HepG2 (cell line): ENCODE results near the gene ARHGEF9.

Source experiments
- ATF6 ChIP-seq: sonication (generic); formaldehyde crosslinking; conservative IDR thresholded peaks from 2 replicates; pipeline ENCODE4 v1.4.0; 2020; ENCODE audit warnings: missing genetic modification reagents
- BCL3 ChIP-seq: sonication (generic); formaldehyde crosslinking; IDR thresholded peaks from 2 replicates; pipeline ENCODE4 v1.5.1; 2020; ENCODE audit warnings: mild to moderate bottlenecking, missing genetic modification reagents, moderate library complexity
- CTCF ChIP-seq: sonication (generic); formaldehyde crosslinking; IDR thresholded peaks from 2 replicates; pipeline ENCODE4 v1.5.0; 2020; ENCODE audit warnings: mild to moderate bottlenecking, missing genetic modification reagents, moderate library complexity
- GATAD2A ChIP-seq: IDR thresholded peaks from 2 replicates; pipeline ENCODE4 v1.6.1; 2016
- HNRNPL ChIP-seq: fragments of 200-400 bp; formaldehyde crosslinking; IDR thresholded peaks from 2 replicates; pipeline ENCODE4 v1.6.1; 2017; ENCODE audit warnings: mild to moderate bottlenecking, low read depth, low read length
- PITX1 ChIP-seq: sonication (generic); formaldehyde crosslinking; IDR thresholded peaks from 2 replicates; pipeline ENCODE4 v1.5.1; 2020; ENCODE audit warnings: mild to moderate bottlenecking, missing genetic modification reagents
- SMAD1 ChIP-seq: sonication (generic); formaldehyde crosslinking; IDR thresholded peaks from 2 replicates; pipeline ENCODE4 v1.4.0; 2020; ENCODE audit warnings: missing genetic modification reagents, low read depth, mild to moderate bottlenecking, borderline replicate concordance
- SMARCE1 ChIP-seq: fragments of 450-650 bp; IDR thresholded peaks from 2 replicates; pipeline ENCODE4 v1.6.1; 2017; ENCODE audit warnings: borderline replicate concordance
- ZBTB4 ChIP-seq: sonication (generic); formaldehyde crosslinking; IDR thresholded peaks from 2 replicates; pipeline ENCODE4 v1.4.0; 2020; ENCODE audit warnings: missing genetic modification reagents, mild to moderate bottlenecking, borderline replicate concordance
- ZNF143 ChIP-seq: sonication (generic); formaldehyde crosslinking; IDR thresholded peaks from 2 replicates; pipeline ENCODE4 v1.4.0; 2020; ENCODE audit warnings: missing genetic modification reagents
- ZNF205 ChIP-seq: IDR thresholded peaks from 2 replicates; pipeline ENCODE4 v1.6.1; 2018; ENCODE audit warnings: missing biosample characterization, missing genetic modification reagents
- ZNF652 ChIP-seq: IDR thresholded peaks from 2 replicates; pipeline ENCODE4 v1.6.1; 2016; ENCODE audit warnings: low read depth, borderline replicate concordance
- ZNF709 ChIP-seq: sonication (generic); formaldehyde crosslinking; IDR thresholded peaks from 2 replicates; pipeline ENCODE4 v1.5.0; 2020; ENCODE audit warnings: mild to moderate bottlenecking, missing genetic modification reagents

- TF ChIP-seq BCL3 (CRISPR knock-in tag) (no peak), ZBTB4 (no peak), ZNF205 (CRISPR knock-in tag) (no peak), GATAD2A (CRISPR knock-in tag) (no peak), ZNF652 (CRISPR knock-in tag) (no peak), ZNF709 (CRISPR knock-in tag) (no peak), PITX1 (no peak), SMAD1 (no peak), HNRNPL (no peak), ZNF143 (CRISPR knock-in tag) (no peak), ATF6 (CRISPR knock-in tag) (no peak), CTCF (CRISPR knock-in tag) (no peak), SMARCE1 (no peak)
These were observed 82.5 kb downstream of the ARHGEF9 start for GRCh38 chrX:63702556-63702955.
